Nephron (organoid): ENCODE data around the gene ANKRD49.

ENCODE experiments used
- H3K27ac Mint-ChIP-seq, 3 experiments: 2 replicates each; pipeline ENCODE4 v1.8.0; 2020; ENCODE audit warnings: mixed read lengths in 3 of 3, mild to moderate bottlenecking in 2 of 3, moderate library complexity in 1 of 3
- H3K27me3 Mint-ChIP-seq: 2 replicates; pipeline ENCODE4 v1.8.0; 2021; ENCODE audit warnings: low read depth, mild to moderate bottlenecking, moderate library complexity, mixed read lengths
- H3K36me3 Mint-ChIP-seq: 2 replicates; pipeline ENCODE4 v1.8.0; 2020; ENCODE audit warnings: low read depth, mixed read lengths
- H3K4me1 Mint-ChIP-seq: 2 replicates; pipeline ENCODE4 v1.8.0; 2020; ENCODE audit warnings: mixed read lengths
- H3K4me3 Mint-ChIP-seq, 3 experiments: 2 replicates each; pipeline ENCODE4 v1.8.0; 2020; ENCODE audit warnings: mild to moderate bottlenecking in 3 of 3, mixed read lengths in 3 of 3, moderate library complexity in 2 of 3
- H3K9me3 Mint-ChIP-seq: 2 replicates; pipeline ENCODE4 v1.8.0; 2020; ENCODE audit warnings: mixed read lengths
- CTCF ChIP-seq, 3 experiments: fragments of 200-600 bp; sonication (generic); IDR thresholded peaks; one replicate each; pipeline ENCODE4 v1.5.0; 2021; ENCODE audit warnings: antibody characterized with exemption in 3 of 3; ENCODE audit not compliant: unreplicated experiment in 3 of 3

ANKRD49 gene

GRCh38 chr11:94524341-94524740 is 30.6 kb downstream of the ANKRD49 start:
- Mint-ChIP-seq H3K27me3 (no peaks in the 10 kb centered on the region), H3K4me1 (peaks cover 23% of the 10 kb centered on the region), H3K4me3 (no peak overlapping the region), H3K9me3 (no peaks in the 10 kb centered on the region), H3K27ac (no peak overlapping the region), H3K36me3 (no peaks in the 10 kb centered on the region)
- TF ChIP-seq CTCF (IDR thresholded peaks at IDR 0.05; ENCODE audit: unreplicated experiment in 3 of 3): no peak

GRCh38 chr11:94525546-94526324 is 32.0 kb downstream of the ANKRD49 start:
- H3K36me3 Mint-ChIP-seq: no peaks in the 10 kb centered on the region
- peak overlapping the region; percentile 92 to 96 (median 95) for H3K27ac Mint-ChIP-seq
- peaks cover 23% of the 10 kb centered on the region for H3K4me1 Mint-ChIP-seq
- H3K27me3 Mint-ChIP-seq: no peaks in the 10 kb centered on the region
- peak overlapping the region; percentile 5 to 29 (median 13) for H3K4me3 Mint-ChIP-seq
- no peak for TF ChIP-seq CTCF (IDR thresholded peaks at IDR 0.05; ENCODE audit: unreplicated experiment in 3 of 3)
- no peaks in the 10 kb centered on the region for H3K9me3 Mint-ChIP-seq

GRCh38 chr11:94526645-94527438 is 33.1 kb downstream of the ANKRD49 start:
- Mint-ChIP-seq H3K27me3 (no peaks in the 10 kb centered on the region), H3K4me3 (peak overlapping the region in 1 of 3 experiments; percentile 29), H3K36me3 (no peaks in the 10 kb centered on the region), H3K27ac (peak overlapping the region; percentile 92 to 96 (median 95)), H3K4me1 (peaks cover 23% of the 10 kb centered on the region), H3K9me3 (no peaks in the 10 kb centered on the region)
- no peak for TF ChIP-seq CTCF (IDR thresholded peaks at IDR 0.05; ENCODE audit: unreplicated experiment in 3 of 3)

GRCh38 chr11:94528551-94528950 is 34.8 kb downstream of the ANKRD49 start:
- Mint-ChIP-seq H3K4me3 (no peak overlapping the region), H3K4me1 (peaks cover 23% of the 10 kb centered on the region), H3K27me3 (no peaks in the 10 kb centered on the region), H3K9me3 (no peaks in the 10 kb centered on the region), H3K27ac (no peak overlapping the region), H3K36me3 (no peaks in the 10 kb centered on the region)
- no peak for TF ChIP-seq CTCF (IDR thresholded peaks at IDR 0.05; ENCODE audit: unreplicated experiment in 3 of 3)

GRCh38 chr11:94532211-94532610 is 38.4 kb downstream of the ANKRD49 start:
- Mint-ChIP-seq H3K27ac (no peak overlapping the region), H3K36me3 (no peaks in the 10 kb centered on the region)
- no peak for TF ChIP-seq CTCF (IDR thresholded peaks at IDR 0.05; ENCODE audit: unreplicated experiment in 3 of 3)

More at GRCh38 chr11:94532211-94532610, 38.4 kb downstream of the ANKRD49 start:
- no peaks in the 10 kb centered on the region for H3K9me3 Mint-ChIP-seq
- H3K4me3 Mint-ChIP-seq: no peak overlapping the region
- no peaks in the 10 kb centered on the region for H3K27me3 Mint-ChIP-seq
- H3K4me1 Mint-ChIP-seq: peaks cover 3% of the 10 kb centered on the region
